Activated CD4-positive, CD25-positive, alpha-beta regulatory T cell treated with anti-CD3 and anti-CD28 coated beads, Interleukin-2, amount 50 U/mL, for 24 hours (primary cell): ENCODE results near the gene SPTLC3.
A peak's percentile ranks its signal among the peaks of the same experiment; 100 is the strongest.

ENCODE experiments used
- ATAC-seq, 2 donors: fragments of 150-1000 bp; cut with Tn5 transposase; one replicate each; pipeline ENCODE4 v1.10.0; 2021; ENCODE audit warnings: mild to moderate bottlenecking in 1 of 2, moderate library complexity in 1 of 2

Gene SPTLC3

DNA sequence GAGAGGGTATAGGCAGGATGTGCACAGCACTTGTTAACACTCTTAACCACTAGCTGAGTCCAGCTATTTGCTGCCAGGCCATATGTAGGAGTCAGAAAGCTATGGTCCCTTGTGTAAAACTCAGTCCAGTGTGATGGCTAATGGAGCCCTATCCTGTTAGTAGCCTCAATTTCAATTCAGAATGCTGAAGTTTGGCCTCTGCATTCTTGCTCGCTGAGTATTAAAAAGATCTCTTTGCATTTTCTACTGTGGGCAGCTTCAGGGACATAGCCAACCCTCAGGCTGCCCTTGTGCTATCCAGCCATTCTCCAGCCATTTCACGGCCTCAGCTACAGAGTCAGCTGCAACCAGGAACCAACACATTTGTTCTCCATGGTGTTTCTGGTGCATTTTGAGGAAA, 92.5 kb downstream of the SPTLC3 start:
- no peak for ATAC-seq

DNA sequence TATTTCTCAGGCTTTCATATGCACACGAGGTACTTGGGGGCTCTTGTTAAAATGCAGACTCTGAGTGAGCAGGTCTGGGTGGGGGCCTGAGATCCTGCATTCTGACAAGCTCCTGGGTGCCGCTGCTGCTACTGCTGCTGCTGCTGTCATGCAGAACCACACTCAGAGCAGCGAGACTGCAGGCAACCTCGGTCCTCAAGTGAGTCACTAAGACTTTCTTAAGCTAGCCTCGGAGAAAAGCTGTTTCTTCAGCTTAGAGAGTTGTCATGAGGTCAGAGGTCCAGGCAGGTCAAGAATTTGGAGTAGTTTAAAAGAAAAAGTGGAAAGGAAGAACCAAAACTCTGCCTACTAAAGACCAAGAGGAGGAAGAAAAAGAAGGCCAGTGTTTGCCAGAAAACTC, 92.9 kb downstream of the SPTLC3 start:
- ATAC-seq: no peak

DNA sequence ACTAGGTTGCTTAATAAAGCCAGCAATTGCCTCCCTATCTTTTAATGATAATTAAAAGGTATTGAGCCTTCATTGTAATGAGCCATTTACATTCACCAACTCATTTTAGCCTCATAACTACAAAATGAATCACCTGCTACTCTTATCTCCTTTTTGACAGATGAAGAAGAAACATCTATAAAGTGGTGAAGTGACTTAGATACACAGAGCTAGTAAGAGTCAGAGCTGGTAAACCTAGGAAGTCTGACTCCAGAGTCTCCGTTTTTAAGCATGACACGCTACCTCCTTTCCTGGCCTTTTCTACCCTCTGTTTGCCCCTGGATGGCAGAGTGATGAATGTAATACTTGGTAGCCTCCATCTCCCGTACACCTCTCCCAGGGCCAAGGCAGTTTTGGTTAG, 93.5 kb downstream of the SPTLC3 start:
- no peak for ATAC-seq

DNA sequence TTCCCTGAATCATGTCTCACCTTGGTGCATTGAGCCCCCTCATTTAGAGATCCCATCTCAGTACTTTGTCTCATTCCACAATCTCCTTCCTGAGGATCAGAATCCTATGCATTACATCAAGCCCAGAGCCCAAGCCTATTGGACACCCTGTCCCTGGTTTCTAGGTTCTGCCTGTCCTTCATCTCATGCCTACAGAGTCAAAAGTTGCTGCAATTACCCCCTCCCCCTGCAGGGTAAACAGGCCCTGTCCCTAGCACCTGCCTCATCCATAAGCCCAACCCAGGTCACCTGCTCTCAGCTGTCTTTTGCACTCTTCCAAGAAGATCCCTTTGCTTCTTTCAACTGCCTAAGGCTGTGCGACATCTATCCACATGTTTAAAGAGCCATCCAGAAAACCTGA, 93.9 kb downstream of the SPTLC3 start:
- ATAC-seq: no peak

DNA sequence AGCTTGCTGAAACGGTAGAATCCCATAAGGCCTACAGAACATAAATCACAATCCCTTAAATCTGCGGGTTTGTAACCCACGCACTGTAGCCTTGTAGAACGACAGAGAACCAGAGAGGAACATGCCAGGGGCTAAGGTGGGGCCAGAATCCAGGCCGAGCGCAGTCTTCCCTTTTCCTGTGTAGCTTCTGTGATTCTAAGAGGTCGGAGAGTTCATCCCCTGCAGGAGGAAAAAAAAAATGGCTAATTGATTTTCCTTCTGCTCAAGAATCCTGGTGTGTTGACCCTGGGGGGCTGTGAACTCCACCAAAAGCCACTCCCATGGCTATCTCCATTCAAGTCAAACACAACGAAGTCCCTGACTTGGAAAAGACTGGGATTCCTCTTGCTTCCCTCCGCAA, 96.3 kb downstream of the SPTLC3 start:
- no peak for ATAC-seq

DNA sequence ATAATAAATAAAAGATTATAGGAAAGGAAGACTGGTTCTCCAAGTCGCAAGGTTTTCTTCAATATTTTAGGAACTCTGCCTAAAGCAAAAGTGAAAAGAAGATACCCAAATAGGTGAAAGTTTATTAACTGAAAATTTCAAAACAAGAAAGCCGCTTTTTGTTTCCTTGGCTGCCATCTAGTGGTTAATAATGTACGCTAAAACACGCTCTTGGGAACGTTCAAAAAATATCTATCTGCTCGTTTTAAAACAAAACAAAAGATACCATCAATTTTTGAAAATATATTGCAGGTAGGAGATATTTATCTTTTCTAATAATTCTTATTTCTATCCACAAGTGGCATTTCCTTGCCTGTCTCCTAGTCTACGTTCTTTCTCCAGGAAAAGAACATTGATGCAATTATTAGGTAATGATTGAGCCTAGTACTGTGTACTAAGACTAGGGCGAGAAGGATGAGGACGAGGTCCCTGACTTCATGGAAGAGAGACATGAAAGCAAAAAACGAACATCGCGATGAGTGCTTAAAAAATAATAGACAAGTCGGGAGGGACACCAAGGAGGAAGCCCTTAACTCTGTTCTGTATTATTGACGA, 97.2 kb downstream of the SPTLC3 start:
- no peak for ATAC-seq

DNA sequence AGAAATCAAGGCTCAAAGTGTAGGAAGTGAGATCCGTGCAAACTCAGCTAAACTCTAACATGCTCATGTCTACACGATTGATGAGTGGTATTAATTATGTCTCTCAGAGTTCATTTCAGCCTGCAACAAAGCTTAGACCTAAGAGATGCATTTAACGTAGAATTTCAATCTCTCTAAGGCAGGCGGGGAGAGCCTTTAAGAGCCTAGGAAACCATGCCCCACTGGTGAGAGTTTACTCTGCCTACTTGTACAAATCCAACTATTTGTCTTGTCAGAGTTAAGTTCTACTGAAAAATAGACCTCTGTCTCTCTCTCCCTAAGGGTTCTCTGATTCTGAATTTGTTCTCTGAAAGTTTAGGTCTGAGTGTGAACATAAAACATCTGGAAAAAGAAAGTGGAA, 100.9 kb downstream of the SPTLC3 start:
- no peak for ATAC-seq

DNA sequence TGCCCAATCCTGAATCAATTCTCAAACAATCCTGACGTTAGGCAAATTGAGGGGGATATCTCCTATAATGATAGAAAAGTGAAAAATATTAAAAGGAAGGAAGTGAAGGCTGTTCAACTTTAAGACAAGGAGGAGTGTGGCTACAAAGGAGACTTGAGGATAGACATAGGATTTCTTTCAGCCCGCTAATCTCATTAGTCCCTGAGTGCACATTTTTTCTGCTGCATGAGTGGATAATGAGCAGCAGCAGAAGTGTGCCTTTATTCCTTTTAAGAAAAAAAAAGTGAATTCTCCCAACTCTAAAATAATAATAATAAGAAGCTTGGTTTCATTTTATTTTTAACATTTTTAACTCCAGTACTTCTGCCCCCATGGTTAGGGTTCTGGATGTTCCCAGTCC, 102.0 kb downstream of the SPTLC3 start:
- no peak for ATAC-seq

DNA sequence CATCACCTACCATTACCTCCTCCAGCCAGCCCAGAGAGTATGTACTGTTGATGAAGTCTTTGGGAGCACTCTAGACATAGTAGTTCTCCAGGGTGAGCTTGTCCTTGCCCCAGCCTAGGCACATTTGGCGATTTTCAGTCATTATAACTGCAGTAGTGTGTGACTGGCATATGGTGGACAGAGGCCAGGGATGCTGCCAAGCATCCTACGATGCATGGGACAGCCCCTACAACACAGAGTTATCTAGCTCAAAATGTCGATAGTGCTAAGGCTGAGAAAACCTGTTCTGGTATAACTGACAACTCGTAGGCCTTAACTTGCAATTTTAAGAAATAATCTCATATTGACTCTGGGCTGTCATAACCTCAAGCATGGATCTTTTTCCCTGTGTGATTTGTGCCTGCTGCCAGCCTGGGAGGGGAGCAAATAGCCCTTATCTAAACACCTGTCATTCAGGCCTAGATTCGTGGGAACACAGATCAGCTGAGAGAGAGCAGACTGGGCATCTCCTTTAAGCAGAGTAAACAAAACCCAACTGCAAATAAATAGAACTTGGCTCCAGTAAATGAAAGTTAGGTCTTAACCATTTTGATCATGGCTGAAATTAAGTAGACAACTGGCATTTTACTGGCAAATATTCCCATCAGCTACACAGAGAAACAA, 102.6 kb downstream of the SPTLC3 start:
- no peak for ATAC-seq

DNA sequence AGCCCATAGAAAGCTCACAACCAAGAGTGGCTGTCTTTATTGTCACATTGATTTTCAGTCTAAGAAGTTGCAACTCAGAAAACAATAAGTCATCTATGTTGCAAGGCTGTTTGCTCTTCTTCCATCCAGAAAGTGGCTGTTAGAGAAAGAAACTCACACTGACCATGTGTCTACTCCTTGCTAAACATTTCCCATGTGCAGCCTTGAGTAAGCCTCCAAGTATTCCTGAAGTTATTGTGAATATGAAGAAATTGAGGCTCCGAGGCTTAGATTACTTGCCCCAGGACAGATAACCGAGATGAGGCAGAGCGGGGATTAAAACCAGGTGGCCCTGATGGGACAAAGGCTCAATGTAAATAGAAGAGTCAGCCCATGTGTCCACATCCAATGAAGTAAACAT, 105.0 kb downstream of the SPTLC3 start:
- ATAC-seq: no peak

DNA sequence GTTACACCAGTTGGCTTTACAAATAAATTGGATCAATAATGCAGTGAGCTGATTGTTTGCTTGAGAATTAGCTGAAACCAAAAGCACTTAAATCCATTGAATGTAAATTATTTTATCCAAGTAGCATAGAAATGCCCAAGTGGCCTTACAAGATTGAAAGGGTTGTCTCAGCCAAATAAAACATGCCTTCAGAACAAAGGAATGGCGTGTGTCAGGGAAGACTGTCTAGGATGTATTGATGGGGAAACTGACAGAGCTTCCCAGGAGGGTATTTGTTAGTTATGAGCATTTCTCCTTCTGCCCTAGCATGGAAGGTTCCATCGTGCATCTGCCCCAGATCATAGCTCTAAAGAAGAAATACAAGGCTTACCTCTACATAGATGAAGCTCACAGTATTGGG, 108.4 kb downstream of the SPTLC3 start:
- ATAC-seq: no peak

DNA sequence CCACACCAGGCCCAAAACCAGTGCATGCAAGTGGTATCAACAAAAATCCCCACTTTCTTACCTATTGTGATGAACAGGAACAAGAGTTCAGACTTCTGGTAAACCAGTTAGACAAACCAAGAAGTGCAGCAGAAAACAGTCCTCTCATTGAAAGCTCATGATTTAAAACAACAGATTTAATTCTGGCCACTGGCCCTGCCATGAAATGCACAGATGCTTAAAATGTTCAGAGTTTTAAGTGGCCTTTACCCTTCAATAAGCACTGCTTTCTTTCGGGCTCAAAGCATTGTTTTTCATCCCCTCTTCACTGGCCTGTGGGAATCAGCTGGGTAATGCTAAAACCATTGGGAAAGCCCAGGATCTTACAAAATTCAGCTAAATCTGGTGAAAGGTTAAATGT, 109.9 kb downstream of the SPTLC3 start:
- ATAC-seq: no peak

DNA sequence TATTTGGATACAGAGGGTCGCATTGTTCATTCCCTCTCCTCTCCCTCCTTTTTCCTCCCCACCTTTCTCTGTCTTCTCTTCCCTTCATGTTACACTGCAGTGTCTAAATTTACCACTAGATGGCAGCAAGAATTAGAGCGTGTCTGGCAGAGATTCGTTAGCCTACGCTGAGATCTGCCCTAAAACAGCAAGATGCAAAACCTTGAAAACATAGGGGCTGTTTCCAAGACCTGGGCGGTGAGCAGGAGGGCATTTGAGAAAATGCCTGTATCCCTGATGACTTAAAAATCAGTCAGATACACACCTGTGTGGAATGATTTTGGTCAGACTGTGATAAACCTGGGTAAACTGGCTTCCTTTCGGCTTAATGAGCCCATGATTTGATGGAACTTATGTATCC, 110.8 kb downstream of the SPTLC3 start:
- ATAC-seq: peak; percentile 41 to 67

DNA sequence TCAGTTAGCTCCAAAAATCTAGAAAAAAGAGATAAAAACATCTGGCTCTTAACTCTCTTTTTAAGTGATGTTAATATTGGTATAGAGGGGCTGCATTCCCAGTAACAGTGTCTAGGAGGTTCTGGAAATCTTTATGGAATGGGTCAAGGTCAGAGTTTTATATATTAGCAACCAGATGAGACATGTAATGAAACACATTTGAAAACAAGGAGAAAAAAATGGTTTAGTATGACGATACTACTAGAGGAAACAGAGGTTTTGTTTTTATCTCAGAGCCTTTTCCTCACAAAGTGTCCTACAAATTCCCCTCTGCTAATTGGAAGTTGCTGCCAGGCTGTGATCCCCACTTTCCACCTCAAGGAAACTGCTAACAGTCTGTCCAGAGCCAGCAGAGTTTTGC, 111.7 kb downstream of the SPTLC3 start:
- ATAC-seq: no peak

DNA sequence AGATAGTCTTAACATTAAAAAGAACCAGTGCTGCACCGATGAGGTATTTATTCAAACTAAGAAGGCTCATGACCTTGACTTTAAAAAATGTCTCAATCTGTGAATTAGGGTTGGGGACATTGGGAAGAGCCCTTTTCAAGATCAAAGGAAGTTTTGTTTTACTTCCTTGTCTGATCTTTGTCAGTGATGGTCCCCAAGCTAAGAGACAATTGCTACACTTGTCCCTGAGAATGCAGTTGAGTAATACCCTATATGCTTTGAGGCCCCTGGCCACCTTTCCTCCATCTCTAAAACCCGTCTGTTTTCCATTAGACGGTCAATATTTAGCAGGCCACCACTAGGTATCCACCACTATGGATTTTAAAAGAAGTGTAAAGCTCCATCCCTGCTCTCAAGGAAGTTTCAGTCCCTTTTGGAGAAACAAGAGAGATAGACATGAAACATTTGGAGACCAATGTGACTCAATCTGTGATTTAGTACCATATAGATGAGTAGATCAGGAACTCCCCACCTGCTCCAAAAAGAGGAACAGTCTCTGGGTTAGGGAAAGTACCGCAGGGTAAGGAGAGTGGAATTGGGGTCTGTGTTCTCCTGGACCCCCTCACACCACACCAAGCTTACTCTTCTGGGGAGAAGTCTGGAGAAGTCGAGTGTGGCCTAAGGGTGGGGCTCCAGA, 113.2 kb downstream of the SPTLC3 start:
- no peak for ATAC-seq

DNA sequence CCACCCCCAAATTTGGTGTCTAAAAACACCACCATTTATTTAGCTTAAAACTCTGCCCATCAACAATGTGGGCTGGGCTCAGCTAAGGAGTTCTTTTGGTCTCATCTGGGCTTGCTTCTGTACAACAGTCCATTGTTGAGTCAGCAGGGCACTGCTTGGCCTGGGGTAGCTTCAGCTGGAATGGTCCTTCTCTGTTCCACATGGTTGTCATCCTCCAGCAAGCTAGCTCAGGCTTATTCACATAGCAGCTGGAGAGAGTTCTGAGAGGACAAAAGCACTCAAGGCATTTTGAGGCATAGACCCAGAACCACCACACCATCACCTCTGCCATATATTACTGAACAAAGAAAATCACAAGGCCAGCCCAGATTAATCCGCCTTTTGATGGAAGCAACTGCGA, 116.7 kb downstream of the SPTLC3 start:
- ATAC-seq: no peak

DNA sequence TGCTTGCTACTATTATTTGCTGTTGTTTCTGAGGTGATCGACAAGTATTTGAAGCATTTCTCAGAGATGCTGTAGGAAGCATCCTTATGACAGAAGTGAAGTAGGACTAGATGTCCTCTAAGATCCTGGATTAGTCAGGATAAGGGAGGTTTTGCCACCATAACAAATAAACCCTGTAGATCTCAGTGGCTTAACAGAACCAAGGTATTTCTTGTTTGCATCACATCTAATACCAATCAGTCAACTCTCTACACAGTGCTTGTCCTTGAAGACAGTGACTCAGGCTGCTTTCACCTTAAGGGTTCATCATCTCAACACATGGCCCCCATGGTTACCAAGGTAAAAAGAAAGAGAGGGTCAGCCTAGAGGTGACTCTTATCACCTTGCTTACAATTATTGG, 119.4 kb downstream of the SPTLC3 start:
- no peak for ATAC-seq

DNA sequence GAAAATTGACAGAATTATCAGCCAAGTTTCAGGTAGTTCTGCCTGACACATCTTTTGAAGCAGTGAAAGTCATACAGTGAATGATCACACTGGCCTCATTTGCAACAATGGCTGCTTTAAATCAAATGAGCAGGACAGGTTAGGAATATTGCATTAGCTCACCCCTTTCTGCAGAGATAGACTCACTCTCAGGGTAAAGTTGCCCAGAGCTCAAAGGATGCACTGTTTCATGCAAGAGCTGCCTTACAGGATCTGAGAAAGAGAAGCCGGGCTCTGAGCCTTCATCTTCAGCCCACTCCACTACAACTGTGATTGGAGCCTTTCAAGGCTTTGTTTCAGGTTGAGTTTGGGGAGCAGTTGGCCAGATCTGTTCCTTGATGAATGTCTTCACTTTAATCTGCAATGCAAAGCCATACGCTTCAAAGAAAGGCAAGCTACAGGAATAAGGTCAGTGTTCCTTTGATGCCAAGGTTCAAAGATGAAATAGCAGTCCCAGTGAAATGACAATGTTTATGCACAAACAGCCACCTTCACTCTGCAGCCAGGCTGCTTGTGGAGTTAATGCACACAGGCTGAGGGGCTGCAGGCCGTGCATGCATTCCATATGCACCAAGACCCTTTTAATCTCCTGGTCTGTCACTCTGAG, 121.4 kb downstream of the SPTLC3 start:
- ATAC-seq: no peak

DNA sequence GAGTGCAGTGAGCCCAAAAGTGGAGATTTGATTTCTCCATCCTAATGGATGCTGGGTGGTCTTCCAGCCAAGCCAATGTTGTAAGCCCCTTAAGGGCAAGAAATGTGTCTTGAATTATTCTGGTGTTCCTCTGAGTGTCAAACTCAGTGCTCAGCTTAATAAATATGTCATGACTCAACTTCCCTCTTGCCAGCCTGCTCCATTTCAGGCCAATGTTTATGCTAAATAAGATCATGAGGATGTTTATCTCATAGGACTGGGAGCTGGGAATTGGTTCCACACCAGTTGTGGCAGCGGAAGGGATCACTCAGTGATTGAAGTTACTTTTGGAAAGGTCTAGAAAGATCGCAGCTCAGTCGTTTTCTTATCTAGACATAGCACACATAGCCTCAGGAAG, 121.9 kb downstream of the SPTLC3 start:
- no peak for ATAC-seq

DNA sequence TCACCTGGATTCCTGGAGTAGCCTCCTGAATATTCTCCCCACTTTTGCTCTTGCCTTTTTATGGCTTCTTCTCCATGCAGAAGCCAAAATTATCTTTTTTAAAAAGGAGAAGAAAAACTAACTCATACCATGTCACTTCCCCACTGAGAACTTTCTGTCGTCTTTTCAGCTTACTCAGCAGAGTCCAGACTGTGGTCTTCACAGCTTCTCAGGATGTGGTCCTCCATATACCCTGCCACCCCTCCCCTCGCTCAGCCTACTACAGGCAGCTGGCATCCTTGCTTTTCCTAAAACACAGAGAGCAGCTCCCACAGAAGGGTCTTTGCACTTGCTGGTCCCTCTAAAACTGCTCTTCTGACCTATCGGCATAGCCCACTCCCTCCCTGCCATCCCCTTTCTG, 122.9 kb downstream of the SPTLC3 start:
- ATAC-seq: no peak

DNA sequence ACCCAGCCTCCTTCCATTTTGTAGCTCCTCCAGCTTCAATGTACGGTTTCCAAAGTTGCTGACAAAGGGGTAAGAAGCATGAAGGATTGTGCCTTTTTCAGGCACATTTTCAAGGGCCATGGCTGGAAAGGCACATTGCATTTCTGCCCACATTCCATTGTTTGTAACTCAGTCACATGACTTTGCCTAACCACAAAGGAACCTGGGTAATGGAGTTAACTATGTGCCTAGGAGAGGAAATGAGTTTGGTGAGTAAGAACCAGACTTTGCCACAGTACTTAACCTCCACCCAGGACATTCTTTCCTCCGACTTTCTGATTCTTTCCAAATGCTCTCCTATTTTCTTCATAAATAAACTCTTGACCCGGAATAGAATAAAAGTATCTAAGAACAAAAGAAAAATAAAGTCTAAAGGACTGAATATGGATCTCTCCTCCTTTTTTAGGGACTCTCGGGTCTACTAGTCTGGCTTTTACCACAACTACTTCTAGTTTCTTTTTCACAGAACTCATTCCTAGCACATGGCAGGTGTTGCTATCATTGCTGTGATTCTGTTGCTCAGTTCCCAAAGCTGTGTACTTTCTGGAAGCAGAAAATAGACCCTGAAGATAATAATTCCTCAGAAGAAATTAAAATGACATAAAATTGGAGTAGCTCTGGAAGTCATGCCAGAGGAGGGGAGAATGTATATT, 130.8 kb downstream of the SPTLC3 start:
- no peak for ATAC-seq

DNA sequence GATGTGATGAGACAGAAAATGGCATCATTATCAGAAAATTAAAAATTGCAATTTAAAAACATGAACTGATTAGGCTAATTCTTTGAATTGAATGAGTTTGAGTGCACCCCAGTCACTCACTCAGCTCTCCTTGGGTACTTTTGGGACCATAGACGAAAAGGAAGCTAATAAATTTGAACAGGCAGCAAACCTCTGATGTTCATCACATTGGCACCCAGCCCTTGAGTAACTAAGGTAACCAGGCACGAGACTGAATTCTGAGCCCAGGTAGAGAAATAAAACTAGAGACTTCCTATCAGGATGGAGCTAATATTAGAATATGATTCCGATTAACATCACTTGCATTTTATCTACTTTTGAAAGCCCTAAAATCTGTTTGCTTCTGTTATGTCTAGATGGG, 131.4 kb downstream of the SPTLC3 start:
- ATAC-seq: no peak

DNA sequence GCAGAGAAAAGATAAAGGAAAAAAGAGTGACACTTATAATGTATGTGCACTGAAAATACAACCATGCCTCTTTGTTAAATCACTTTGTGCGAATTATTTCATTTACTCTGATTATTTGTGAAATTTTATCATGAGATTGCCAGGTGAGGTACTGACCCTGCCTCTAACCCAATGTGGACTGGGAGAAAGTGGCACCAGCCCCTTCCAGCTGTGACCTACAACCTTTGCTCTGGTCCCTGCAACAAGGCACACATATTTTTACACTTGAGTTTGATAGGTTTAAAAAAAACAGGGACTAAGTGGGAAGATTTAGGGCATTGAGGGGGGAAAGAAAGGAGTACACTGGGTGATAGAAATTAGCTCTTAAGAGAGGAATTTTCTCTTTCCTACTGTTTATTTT, 132.0 kb downstream of the SPTLC3 start:
- ATAC-seq: no peak

DNA sequence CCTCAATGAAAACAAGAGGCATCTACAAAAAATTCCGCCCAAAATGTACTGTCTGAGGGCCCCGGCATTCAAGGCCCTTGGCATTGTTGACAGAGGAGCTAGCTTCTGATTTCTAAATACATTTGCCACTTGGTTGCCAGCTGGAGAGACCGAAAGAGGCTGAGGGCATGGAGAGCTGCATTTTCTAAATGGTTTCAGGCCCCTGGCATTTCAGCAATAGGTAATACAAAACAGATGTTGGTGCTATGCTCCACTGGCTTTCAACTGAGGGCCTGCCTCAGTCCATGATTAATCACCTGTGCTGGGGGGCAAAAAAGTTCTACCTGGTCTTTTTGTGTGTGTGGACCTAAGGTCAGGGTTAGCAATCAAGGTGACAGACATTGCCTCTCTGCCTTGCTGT, 132.8 kb downstream of the SPTLC3 start:
- ATAC-seq: no peak
